ENCODE measurements around the gene CKLF.

CKLF gene

DNA sequence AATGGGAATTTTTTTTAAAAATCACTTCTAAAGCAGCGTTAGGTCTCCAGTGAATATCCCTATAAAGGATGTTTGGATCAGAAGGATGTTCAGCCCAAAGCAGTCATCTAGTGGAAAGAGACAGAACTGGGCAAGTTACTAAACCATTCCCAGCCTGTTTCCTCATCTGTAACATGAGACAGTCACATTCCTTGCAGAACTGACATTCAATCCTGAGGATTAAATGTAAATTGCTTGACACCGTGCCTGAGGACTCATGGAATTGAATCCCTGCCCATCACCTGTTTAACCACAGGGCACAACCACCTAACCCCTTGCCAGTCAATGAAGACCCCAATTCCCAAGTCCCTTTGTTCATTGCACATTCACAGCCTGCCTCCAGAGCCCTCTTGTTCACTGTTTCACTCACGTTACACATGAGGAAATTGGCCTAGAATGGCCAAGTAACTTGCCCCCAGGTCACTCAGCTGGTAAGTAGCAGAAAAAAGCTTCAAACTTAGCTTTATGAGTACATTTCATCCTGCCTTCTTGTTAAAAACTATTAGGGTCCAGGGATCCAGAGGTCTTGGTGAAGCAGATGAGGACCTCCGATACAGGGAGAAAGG lies 28.3 kb downstream of the CKLF start:
- no peak for TF ChIP-seq CTCF (IDR thresholded peaks at IDR 0.05; ENCODE audit: low read length)
- TF ChIP-seq EZH2 (IDR thresholded peaks at IDR 0.05; ENCODE audit: borderline replicate concordance, low read length): no peak
- Histone ChIP-seq H3K27ac (ENCODE audit: low read depth, low read length, poor library complexity, severe bottlenecking) (no peak overlapping the region), H3K4me2 (ENCODE audit: low read length) (no peak overlapping the region)

GRCh38 chr16:66581246-66581952 lies 29.0 kb downstream of the CKLF start:
- Histone ChIP-seq H3K9me2 (ENCODE audit: low read depth, low read length) (no peaks in the 10 kb centered on the region), H3F3A (ENCODE audit: insufficient read depth, low read length) (no peaks in the 10 kb centered on the region), H2AFZ (ENCODE audit: low read length) (no peak overlapping the region), H4K20me1 (ENCODE audit: insufficient read depth, low read length) (no peaks in the 10 kb centered on the region), H3K9ac (ENCODE audit: low read length) (no peak overlapping the region), H3K27me3 (ENCODE audit: insufficient read depth, low read length) (no peaks in the 10 kb centered on the region), H3K4me3 (ENCODE audit: low read depth, low read length, poor library complexity, severe bottlenecking) (no peak overlapping the region), H3K27ac (ENCODE audit: low read depth, low read length, poor library complexity, severe bottlenecking) (no peak overlapping the region), H3K4me2 (ENCODE audit: low read length) (no peak overlapping the region), H3K9me3 (ENCODE audit: low read length) (no peaks in the 10 kb centered on the region), H3K36me3 (ENCODE audit: insufficient read depth, low read length) (no peaks in the 10 kb centered on the region), H3K4me1 (ENCODE audit: insufficient read depth, low read length, severe bottlenecking) (no peaks in the 10 kb centered on the region), H3K79me2 (ENCODE audit: insufficient read depth, low read length) (no peaks in the 10 kb centered on the region)
- TF ChIP-seq CTCF (IDR thresholded peaks at IDR 0.05; ENCODE audit: low read length) (no peak), EZH2 (IDR thresholded peaks at IDR 0.05; ENCODE audit: borderline replicate concordance, low read length) (no peak)

More for the DNA sequence above, 28.3 kb downstream of the CKLF start:
- Histone ChIP-seq H3K36me3 (ENCODE audit: insufficient read depth, low read length) (no peaks in the 10 kb centered on the region), H3K27me3 (ENCODE audit: insufficient read depth, low read length) (no peaks in the 10 kb centered on the region), H3F3A (ENCODE audit: insufficient read depth, low read length) (no peaks in the 10 kb centered on the region), H3K9me2 (ENCODE audit: low read depth, low read length) (no peaks in the 10 kb centered on the region), H3K4me1 (ENCODE audit: insufficient read depth, low read length, severe bottlenecking) (no peaks in the 10 kb centered on the region), H2AFZ (ENCODE audit: low read length) (no peak overlapping the region), H3K79me2 (ENCODE audit: insufficient read depth, low read length) (no peaks in the 10 kb centered on the region), H3K9me3 (ENCODE audit: low read length) (no peaks in the 10 kb centered on the region), H3K9ac (ENCODE audit: low read length) (no peak overlapping the region), H4K20me1 (ENCODE audit: insufficient read depth, low read length) (no peaks in the 10 kb centered on the region), H3K4me3 (ENCODE audit: low read depth, low read length, poor library complexity, severe bottlenecking) (no peak overlapping the region)

- no peak overlapping the region for H3K27ac ChIP-seq (ENCODE audit: low read depth, low read length, poor library complexity, severe bottlenecking)
- no peaks in the 10 kb centered on the region for H3K79me2 ChIP-seq (ENCODE audit: insufficient read depth, low read length)
- H3K4me2 ChIP-seq (ENCODE audit: low read length): no peak overlapping the region
- no peak for TF ChIP-seq CTCF (IDR thresholded peaks at IDR 0.05; ENCODE audit: low read length)
- no peak for TF ChIP-seq EZH2 (IDR thresholded peaks at IDR 0.05; ENCODE audit: borderline replicate concordance, low read length)
- no peaks in the 10 kb centered on the region for H3F3A ChIP-seq (ENCODE audit: insufficient read depth, low read length)
- no peaks in the 10 kb centered on the region for H3K36me3 ChIP-seq (ENCODE audit: insufficient read depth, low read length)
- H2AFZ ChIP-seq (ENCODE audit: low read length): no peak overlapping the region
- H3K9me3 ChIP-seq (ENCODE audit: low read length): no peaks in the 10 kb centered on the region
- H3K9ac ChIP-seq (ENCODE audit: low read length): no peak overlapping the region
- H3K4me3 ChIP-seq (ENCODE audit: low read depth, low read length, poor library complexity, severe bottlenecking): no peak overlapping the region
- no peaks in the 10 kb centered on the region for H4K20me1 ChIP-seq (ENCODE audit: insufficient read depth, low read length)
- H3K9me2 ChIP-seq (ENCODE audit: low read depth, low read length): no peaks in the 10 kb centered on the region
- H3K4me1 ChIP-seq (ENCODE audit: insufficient read depth, low read length, severe bottlenecking): peaks cover 9% of the 10 kb centered on the region
- H3K27me3 ChIP-seq (ENCODE audit: insufficient read depth, low read length): no peaks in the 10 kb centered on the region
Measured at GRCh38 chr16:66585481-66586239, 33.3 kb downstream of the CKLF start.
